Ectodermal cell (in vitro differentiated cells): Measurements from ENCODE around the gene SCAPER.
A peak's percentile ranks its signal among the peaks of the same experiment; 100 is the strongest.
"Not testable (repeated sequence)": the region's sequence is repeated elsewhere in the genome, so short reads cannot be mapped to it uniquely, and the experiment has no call there.

ENCODE experiments used
- H3K27ac ChIP-seq: 2 replicates; pipeline ENCODE4 v1.7.0; 2013; ENCODE audit warnings: mild to moderate bottlenecking, low read depth, low read length; ENCODE audit not compliant: insufficient read depth, poor library complexity, severe bottlenecking
- H3K27me3 ChIP-seq: 2 replicates; pipeline ENCODE4 v1.7.0; 2013; ENCODE audit warnings: mild to moderate bottlenecking, low read length; ENCODE audit not compliant: insufficient read depth, control insufficient read depth, poor library complexity, severe bottlenecking
- H3K36me3 ChIP-seq: one replicate; pipeline ENCODE4 v1.7.0; 2013; ENCODE audit warnings: low read length; ENCODE audit not compliant: control insufficient read depth, insufficient read depth
- H3K4me1 ChIP-seq: one replicate; pipeline ENCODE4 v1.7.0; 2013; ENCODE audit warnings: low read length; ENCODE audit not compliant: control insufficient read depth, insufficient read depth
- H3K4me3 ChIP-seq: 2 replicates; pipeline ENCODE4 v1.7.0; 2013; ENCODE audit warnings: low read depth, low read length, control low read depth; ENCODE audit not compliant: insufficient read depth
- H3K9me3 ChIP-seq: 2 replicates; pipeline ENCODE4 v1.7.0; 2013; ENCODE audit warnings: mild to moderate bottlenecking, low read length, moderate library complexity; ENCODE audit not compliant: control insufficient read depth
- WGBS, 2 experiments: methylation state at CpG; one replicate each; pipeline ENCODE4 v1.1.7; 2013; ENCODE audit warnings: missing lambda C conversion rate in 2 of 2; 5-methylcytosine and 5-hydroxymethylcytosine counted together

SCAPER gene

GRCh38 chr15:76324066-76324465 is 581.1 kb downstream of the SCAPER start:
- H3K4me1 ChIP-seq, result peaks cover 9% of the 10 kb centered on the region
- H3K4me3 ChIP-seq, result no peak overlapping the region
- no peaks in the 10 kb centered on the region for H3K36me3 ChIP-seq
- H3K9me3 ChIP-seq, result no peaks in the 10 kb centered on the region
- WGBS, 2 experiments, result 92 to 100% methylated on average over 2 of the region's 3 CpGs
- H3K27ac ChIP-seq, result no peak overlapping the region
- H3K27me3 ChIP-seq, result no peaks in the 10 kb centered on the region

GRCh38 chr15:76321602-76322001 is 583.5 kb downstream of the SCAPER start:
- H3K4me3 ChIP-seq, result no peak overlapping the region
- 97 to 98% methylated on average over 4 to 5 of the region's 5 CpGs for WGBS, 2 experiments
- no peaks in the 10 kb centered on the region for H3K36me3 ChIP-seq
- H3K4me1 ChIP-seq, result peaks cover 9% of the 10 kb centered on the region
- no peak overlapping the region for H3K27ac ChIP-seq
- no peaks in the 10 kb centered on the region for H3K27me3 ChIP-seq
- no peaks in the 10 kb centered on the region for H3K9me3 ChIP-seq

GRCh38 chr15:76321171-76321570 is 584.0 kb downstream of the SCAPER start:
- H3K27ac ChIP-seq, result no peak overlapping the region
- no peaks in the 10 kb centered on the region for H3K9me3 ChIP-seq
- H3K4me1 ChIP-seq, result peaks cover 9% of the 10 kb centered on the region
- no peak overlapping the region for H3K4me3 ChIP-seq
- 69 to 74% methylated on average over 10 of the region's 10 CpGs for WGBS, 2 experiments
- H3K36me3 ChIP-seq, result no peaks in the 10 kb centered on the region
- H3K27me3 ChIP-seq, result no peaks in the 10 kb centered on the region

GRCh38 chr15:76320012-76320411 is 585.1 kb downstream of the SCAPER start:
- Histone ChIP-seq H3K36me3 (no peaks in the 10 kb centered on the region), H3K27ac (no peak overlapping the region), H3K4me1 (peaks cover 9% of the 10 kb centered on the region), H3K27me3 (no peaks in the 10 kb centered on the region), H3K4me3 (no peak overlapping the region), H3K9me3 (no peaks in the 10 kb centered on the region)
- 88 to 91% methylated on average over 6 of the region's 6 CpGs for WGBS, 2 experiments

GRCh38 chr15:76313731-76314130 is 591.4 kb downstream of the SCAPER start:
- H3K9me3 ChIP-seq, result no peaks in the 10 kb centered on the region
- H3K27ac ChIP-seq, result no peak overlapping the region
- H3K4me1 ChIP-seq, result no peaks in the 10 kb centered on the region
- no peaks in the 10 kb centered on the region for H3K36me3 ChIP-seq
- no peaks in the 10 kb centered on the region for H3K27me3 ChIP-seq
- WGBS, 2 experiments, result 76 to 85% methylated on average over 5 of the region's 5 CpGs
- H3K4me3 ChIP-seq, result no peak overlapping the region

GRCh38 chr15:76313175-76313567 is 592.0 kb downstream of the SCAPER start:
- 88 to 92% methylated on average over 4 of the region's 4 CpGs for WGBS, 2 experiments
- H3K4me3 ChIP-seq, H3K27ac ChIP-seq, H3K9me3 ChIP-seq, H3K36me3 ChIP-seq, H3K27me3 ChIP-seq, H3K4me1 ChIP-seq: not testable (repeated sequence)

- Histone ChIP-seq H3K4me3 (no peak overlapping the region), H3K4me1 (no peaks in the 10 kb centered on the region), H3K27ac (no peak overlapping the region), H3K36me3 (no peaks in the 10 kb centered on the region), H3K27me3 (no peaks in the 10 kb centered on the region), H3K9me3 (no peaks in the 10 kb centered on the region)
- 82 to 85% methylated on average over 7 of the region's 7 CpGs for WGBS, 2 experiments
Observed at GRCh38 chr15:76312540-76313174, 592.5 kb downstream of the SCAPER start.

GRCh38 chr15:76311100-76311953 is 593.8 kb downstream of the SCAPER start, which contains the start of gene ETFA:
Gene ETFA, minus strand, starts transcription at chr15:76311469. Its CDS starts 81 bp downstream, at chr15:76311388.
- H3K4me1 ChIP-seq, result no peaks in the 10 kb centered on the region
- no peaks in the 10 kb centered on the region for H3K9me3 ChIP-seq
- no peaks in the 10 kb centered on the region for H3K36me3 ChIP-seq
- H3K27ac ChIP-seq, result peak within 1 kb of the TSS; percentile 73
- H3K27me3 ChIP-seq, result no peaks in the 10 kb centered on the region
- 6 to 7% methylated on average over 60 of the region's 60 CpGs for WGBS, 2 experiments
- H3K4me3 ChIP-seq, result peak within 1 kb of the TSS; percentile 68

- H3K4me1 ChIP-seq, result no peaks in the 10 kb centered on the region
- H3K27ac ChIP-seq, result no peak overlapping the region
- H3K4me3 ChIP-seq, result peak overlapping the region; percentile 68
- 8 to 12% methylated on average over 16 of the region's 16 CpGs for WGBS, 2 experiments
- no peaks in the 10 kb centered on the region for H3K36me3 ChIP-seq
- no peaks in the 10 kb centered on the region for H3K9me3 ChIP-seq
- H3K27me3 ChIP-seq, result no peaks in the 10 kb centered on the region
Observed at GRCh38 chr15:76310475-76311099, 594.6 kb downstream of the SCAPER start.
